GM18511 (cell line): ENCODE results near the gene RAD51.

Experiments used
- ATAC-seq: cut with Tn5 transposase; IDR thresholded peaks from one replicate; pipeline ENCODE4 v1.9.1; 2021; ENCODE audit warnings: mild to moderate bottlenecking, moderate library complexity; ENCODE audit not compliant: unreplicated experiment

RAD51 gene

GRCh38 chr15:40776537-40777141 is 81.7 kb downstream of the RAD51 start:
- ATAC-seq, result no peak
